Measurements from ENCODE around the gene ARF1. TPM values are rescaled to one million over a fixed set of nuclear protein-coding genes. Genes with fewer than 3 reads are reported as not detected.

ARF1 gene
- total and polyA plus RNA-seq, 2 of the 8 experiments (the other 6 are each of a cell fraction or from before 2014, with no cell fraction given), result 265 to 471 TPM

DNA sequence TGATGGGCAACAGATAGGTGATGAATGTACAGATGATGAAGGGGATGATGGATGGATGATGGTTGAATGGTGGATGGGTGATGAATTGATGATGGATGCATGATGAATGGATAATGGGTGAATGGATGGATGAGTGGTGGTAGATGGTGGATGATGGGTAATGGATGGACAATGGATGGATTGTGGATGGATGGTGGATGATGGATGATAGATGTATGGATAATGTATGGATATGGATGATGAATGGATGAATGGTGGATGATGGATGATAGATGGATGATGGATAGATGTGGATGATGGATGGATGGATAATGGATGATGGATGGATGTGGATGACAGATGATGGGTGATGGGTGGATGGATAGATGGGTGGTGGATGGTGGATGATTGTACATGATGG, 40.0 kb upstream of the ARF1 start:
- H2BK15ac ChIP-seq (ENCODE audit: low read length), result no peak overlapping the region
- no peaks in the 10 kb centered on the region for H3K79me1 ChIP-seq (ENCODE audit: low read depth, low read length)
- DNase-seq (ENCODE audit: low read depth in 1 of 2, low spot score in 2 of 2) (no peak), FAIRE-seq (no peak)
- no peak overlapping the region for H3K4me3 ChIP-seq (ENCODE audit: extremely low read depth in 1 of 4, insufficient read depth in 2 of 4, low read depth in 3 of 4, low read length in 4 of 4)
- no peaks in the 10 kb centered on the region for H3K9me3 ChIP-seq (ENCODE audit: insufficient read depth in 2 of 2, low read depth in 1 of 2, low read length in 1 of 2)
- no peak overlapping the region for H2BK20ac ChIP-seq (ENCODE audit: low read length)
- no peak overlapping the region for H4K8ac ChIP-seq (ENCODE audit: extremely low read depth, insufficient read depth, low read length)
- no peak overlapping the region for H3K27ac ChIP-seq (ENCODE audit: low read depth, low read length)
- H4K20me1 ChIP-seq (replicated peaks in 1 of 2; ENCODE audit: control insufficient read depth in 1 of 2, insufficient read depth in 2 of 2, low read length in 2 of 2), result peaks cover 2 to 14% of the 10 kb centered on the region in 2 experiments
- no peak overlapping the region for H2BK12ac ChIP-seq (ENCODE audit: low read depth, low read length)
- peaks cover 0 to 18% (median 7%) of the 10 kb centered on the region in 4 experiments; a peak in 5 of 7 replicates for H3K4me1 ChIP-seq (replicated peaks in 1 of 4; ENCODE audit: control insufficient read depth in 3 of 4, insufficient read depth in 4 of 4, low read length in 3 of 4)
- H3K79me2 ChIP-seq (ENCODE audit: control insufficient read depth in 1 of 2, insufficient read depth in 2 of 2, low read length in 2 of 2), result no peaks in the 10 kb centered on the region
- peaks cover 12 to 58% (median 40%) of the 10 kb centered on the region in 4 experiments for H3K27me3 ChIP-seq (replicated peaks in 1 of 4; ENCODE audit: control insufficient read depth in 3 of 4, extremely low read depth in 1 of 4, insufficient read depth in 3 of 4, low read length in 3 of 4)
- no peak overlapping the region for H4K5ac ChIP-seq (ENCODE audit: insufficient read length, low read depth, low read length)
- H4K91ac ChIP-seq (replicated peaks; ENCODE audit: insufficient read length, low read length), result no peak overlapping the region
- H3K18ac ChIP-seq (ENCODE audit: extremely low read depth, low read length), result no peak overlapping the region
- H2AFZ ChIP-seq (ENCODE audit: low read length), result no peak overlapping the region
- H2BK5ac ChIP-seq (ENCODE audit: low read depth, low read length), result no peak overlapping the region
- H3K36me3 ChIP-seq (ENCODE audit: control insufficient read depth in 2 of 4, insufficient read depth in 4 of 4, low read length in 3 of 4), result no peaks in the 10 kb centered on the region
- peak overlapping the region; percentile 62 for H3K56ac ChIP-seq (replicated peaks; ENCODE audit: insufficient read length, low read depth, low read length)
- no peak overlapping the region for H3K4ac ChIP-seq (replicated peaks; ENCODE audit: insufficient read length, low read depth, low read length)
- H3K14ac ChIP-seq (ENCODE audit: insufficient read length), result no peak overlapping the region
- POLR2A ChIA-PET (ENCODE audit: partially characterized antibody), result no interaction called here
- H3K9ac ChIP-seq (replicated peaks in 1 of 4; ENCODE audit: extremely low read depth in 1 of 4, low read depth in 3 of 4, low read length in 3 of 4), result no peak overlapping the region
- H3K23me2 ChIP-seq (ENCODE audit: low read depth, low read length), result peaks cover 26% of the 10 kb centered on the region
- no peak overlapping the region for H2BK120ac ChIP-seq (replicated peaks; ENCODE audit: low read depth, low read length)
- CTCF ChIA-PET (ENCODE audit: partially characterized antibody), result interaction anchor here (4.4 kb wide), 1 partner anchor 38 kb away, joined by 20 read pairs; the partner anchor contains the start of gene WNT3A
- H3K4me2 ChIP-seq (ENCODE audit: insufficient read depth in 1 of 2, low read depth in 2 of 2, low read length in 2 of 2), result no peak overlapping the region
- no peak overlapping the region for H2AK5ac ChIP-seq (ENCODE audit: low read depth, low read length)
- H3K23ac ChIP-seq (ENCODE audit: insufficient read length), result no peak overlapping the region
- TF ChIP-seq, protein P1, sequence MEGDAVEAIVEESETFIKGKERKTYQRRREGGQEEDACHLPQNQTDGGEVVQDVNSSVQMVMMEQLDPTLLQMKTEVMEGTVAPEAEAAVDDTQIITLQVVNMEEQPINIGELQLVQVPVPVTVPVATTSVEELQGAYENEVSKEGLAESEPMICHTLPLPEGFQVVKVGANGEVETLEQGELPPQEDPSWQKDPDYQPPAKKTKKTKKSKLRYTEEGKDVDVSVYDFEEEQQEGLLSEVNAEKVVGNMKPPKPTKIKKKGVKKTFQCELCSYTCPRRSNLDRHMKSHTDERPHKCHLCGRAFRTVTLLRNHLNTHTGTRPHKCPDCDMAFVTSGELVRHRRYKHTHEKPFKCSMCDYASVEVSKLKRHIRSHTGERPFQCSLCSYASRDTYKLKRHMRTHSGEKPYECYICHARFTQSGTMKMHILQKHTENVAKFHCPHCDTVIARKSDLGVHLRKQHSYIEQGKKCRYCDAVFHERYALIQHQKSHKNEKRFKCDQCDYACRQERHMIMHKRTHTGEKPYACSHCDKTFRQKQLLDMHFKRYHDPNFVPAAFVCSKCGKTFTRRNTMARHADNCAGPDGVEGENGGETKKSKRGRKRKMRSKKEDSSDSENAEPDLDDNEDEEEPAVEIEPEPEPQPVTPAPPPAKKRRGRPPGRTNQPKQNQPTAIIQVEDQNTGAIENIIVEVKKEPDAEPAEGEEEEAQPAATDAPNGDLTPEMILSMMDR (IDR thresholded peaks at IDR 0.05; ENCODE audit: control extremely low read depth in 1 of 3, insufficient read depth in 1 of 3, low read depth in 1 of 3, low read length in 3 of 3), result no peak
- TF ChIP-seq CHD2 (IDR thresholded peaks at IDR 0.05; ENCODE audit: low read length) (no peak), ASH2L (IDR thresholded peaks at IDR 0.05; ENCODE audit: low read length) (no peak), YY1 (IDR thresholded peaks at IDR 0.05; ENCODE audit: low read depth, low read length) (no peak), RFX5 (IDR thresholded peaks at IDR 0.05; ENCODE audit: borderline replicate concordance, low read depth, low read length) (no peak), JUND (IDR thresholded peaks at IDR 0.05; ENCODE audit: low read length) (no peak), NRF1 (IDR thresholded peaks at IDR 0.05; ENCODE audit: low read depth, low read length) (no peak), FOSL1 (IDR thresholded peaks at IDR 0.05; ENCODE audit: insufficient read depth, low read depth, low read length) (no peak), EP300 (IDR thresholded peaks at IDR 0.05; ENCODE audit: borderline replicate concordance in 1 of 2, low read depth in 2 of 2, low read length in 2 of 2) (no peak)
- TF ChIP-seq, protein P2, sequence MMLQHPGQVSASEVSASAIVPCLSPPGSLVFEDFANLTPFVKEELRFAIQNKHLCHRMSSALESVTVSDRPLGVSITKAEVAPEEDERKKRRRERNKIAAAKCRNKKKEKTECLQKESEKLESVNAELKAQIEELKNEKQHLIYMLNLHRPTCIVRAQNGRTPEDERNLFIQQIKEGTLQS (IDR thresholded peaks at IDR 0.05; ENCODE audit: insufficient read depth, low read depth, low read length), result no peak
- TF ChIP-seq, protein P3, sequence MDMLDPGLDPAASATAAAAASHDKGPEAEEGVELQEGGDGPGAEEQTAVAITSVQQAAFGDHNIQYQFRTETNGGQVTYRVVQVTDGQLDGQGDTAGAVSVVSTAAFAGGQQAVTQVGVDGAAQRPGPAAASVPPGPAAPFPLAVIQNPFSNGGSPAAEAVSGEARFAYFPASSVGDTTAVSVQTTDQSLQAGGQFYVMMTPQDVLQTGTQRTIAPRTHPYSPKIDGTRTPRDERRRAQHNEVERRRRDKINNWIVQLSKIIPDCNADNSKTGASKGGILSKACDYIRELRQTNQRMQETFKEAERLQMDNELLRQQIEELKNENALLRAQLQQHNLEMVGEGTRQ (IDR thresholded peaks at IDR 0.05; ENCODE audit: low read length), result no peak
